Measurements from ENCODE around the gene PTPRC.

Gene PTPRC

GRCh38 chr1:198628067-198628455 lies 10.8 kb upstream of the PTPRC start:
- no peak for TF ChIP-seq CTCF (conservative IDR thresholded peaks at IDR 0.05; ENCODE audit: low read depth, low read length)
- DNase-seq (ENCODE audit: low read depth) = no peak
- no peak overlapping the region for H3K4me3 ChIP-seq (ENCODE audit: low read depth, low read length)

GRCh38 chr1:198629610-198630009 lies 9.2 kb upstream of the PTPRC start:
- no peak for DNase-seq (ENCODE audit: low read depth)
- no peak overlapping the region for H3K4me3 ChIP-seq (ENCODE audit: low read depth, low read length)
- TF ChIP-seq CTCF (conservative IDR thresholded peaks at IDR 0.05; ENCODE audit: low read depth, low read length) = no peak

- H3K4me3 ChIP-seq (ENCODE audit: low read depth, low read length) = no peak overlapping the region
- no peak for TF ChIP-seq CTCF (conservative IDR thresholded peaks at IDR 0.05; ENCODE audit: low read depth, low read length)
- DNase-seq (ENCODE audit: low read depth) = no peak
Measured at GRCh38 chr1:198630863-198631262, 8.0 kb upstream of the PTPRC start.

- DNase-seq (ENCODE audit: low read depth) = no peak
- TF ChIP-seq CTCF (conservative IDR thresholded peaks at IDR 0.05; ENCODE audit: low read depth, low read length) = no peak
- H3K4me3 ChIP-seq (ENCODE audit: low read depth, low read length) = no peak overlapping the region
Measured at GRCh38 chr1:198631292-198631691, 7.5 kb upstream of the PTPRC start.

- H3K4me3 ChIP-seq (ENCODE audit: low read depth, low read length) = no peak overlapping the region
- no peak for TF ChIP-seq CTCF (conservative IDR thresholded peaks at IDR 0.05; ENCODE audit: low read depth, low read length)
- DNase-seq (ENCODE audit: low read depth) = no peak
Measured at GRCh38 chr1:198632007-198632406, 6.8 kb upstream of the PTPRC start.

- H3K4me3 ChIP-seq (ENCODE audit: low read depth, low read length) = no peak overlapping the region
- no peak for TF ChIP-seq CTCF (conservative IDR thresholded peaks at IDR 0.05; ENCODE audit: low read depth, low read length)
- no peak for DNase-seq (ENCODE audit: low read depth)
Measured at GRCh38 chr1:198633675-198634121, 5.1 kb upstream of the PTPRC start.

GRCh38 chr1:198635964-198636363 lies 2.9 kb upstream of the PTPRC start:
- H3K4me3 ChIP-seq (ENCODE audit: low read depth, low read length) = no peak overlapping the region
- TF ChIP-seq CTCF (conservative IDR thresholded peaks at IDR 0.05; ENCODE audit: low read depth, low read length) = no peak
- no peak for DNase-seq (ENCODE audit: low read depth)
